ENCODE results near the gene NRBF2. TPM values are rescaled to one million over a fixed set of nuclear protein-coding genes. Genes with fewer than 3 reads are reported as not detected.
"Not testable (repeated sequence)": the region's sequence is repeated elsewhere in the genome, so short reads cannot be mapped to it uniquely, and the experiment has no call there.

NRBF2 gene
- total and polyA plus RNA-seq, 12 donors = 5.4 to 23.1 (median 13.9) TPM

- WGBS, 4 donors = 67 to 73% (median 70%) methylated on average over 5 of the region's 5 CpGs
- no peak overlapping the region for H3K4me3 ChIP-seq
- DNase-seq = no peak
- H3K36me3 ChIP-seq (replicated peaks in 1 of 2) = no peaks in the 10 kb centered on the region
- H3K4me1 ChIP-seq (replicated peaks in 1 of 2) = peaks cover 0 to 20% of the 10 kb centered on the region in 2 donors
- no peak for TF ChIP-seq CTCF (IDR thresholded peaks at IDR 0.05)
- no peak for TF ChIP-seq POLR2A (IDR thresholded peaks at IDR 0.05)
- no peaks in the 10 kb centered on the region for H3K27me3 ChIP-seq
- intact Hi-C loops (cut with DNase I) = no loop called here
- no peaks in the 10 kb centered on the region for H3K9me3 ChIP-seq (replicated peaks in 1 of 3)
- H3K27ac ChIP-seq = no peak overlapping the region
Measured at GRCh38 chr10:63143987-63144386, 10.9 kb downstream of the NRBF2 start.

GRCh38 chr10:63145782-63146181 lies 12.7 kb downstream of the NRBF2 start:
- H3K4me1 ChIP-seq (replicated peaks in 1 of 2) = peaks cover 0 to 20% of the 10 kb centered on the region in 2 donors
- DNase-seq = no peak
- peaks cover 0 to 6% of the 10 kb centered on the region in 2 donors for H3K36me3 ChIP-seq (replicated peaks in 1 of 2)
- H3K27me3 ChIP-seq = no peaks in the 10 kb centered on the region
- H3K9me3 ChIP-seq (replicated peaks in 1 of 3) = no peaks in the 10 kb centered on the region
- peak overlapping the region in 2 of 5 donors; percentile 11 to 22 for H3K27ac ChIP-seq
- no peak for TF ChIP-seq CTCF (IDR thresholded peaks at IDR 0.05)
- TF ChIP-seq POLR2A (IDR thresholded peaks at IDR 0.05) = no peak
- intact Hi-C loops (cut with DNase I) = no loop called here
- H3K4me3 ChIP-seq = no peak overlapping the region

- no peak for TF ChIP-seq CTCF (IDR thresholded peaks at IDR 0.05)
- TF ChIP-seq POLR2A (IDR thresholded peaks at IDR 0.05) = no peak
- H3K9me3 ChIP-seq (replicated peaks in 1 of 3) = no peaks in the 10 kb centered on the region
- intact Hi-C loops (cut with DNase I) = no loop called here
- H3K27ac ChIP-seq = peak overlapping the region in 3 of 5 donors; percentile 1 to 22 (median 11)
- H3K36me3 ChIP-seq (replicated peaks in 1 of 2) = peaks cover 0 to 6% of the 10 kb centered on the region in 2 donors
- no peak for DNase-seq
- no peaks in the 10 kb centered on the region for H3K27me3 ChIP-seq
- no peak overlapping the region for H3K4me3 ChIP-seq
- peaks cover 0 to 20% of the 10 kb centered on the region in 2 donors for H3K4me1 ChIP-seq (replicated peaks in 1 of 2)
Measured at GRCh38 chr10:63146503-63146902, 13.4 kb downstream of the NRBF2 start.

- H3K4me3 ChIP-seq = no peak overlapping the region
- no peaks in the 10 kb centered on the region for H3K27me3 ChIP-seq
- H3K9me3 ChIP-seq (replicated peaks in 1 of 3) = no peaks in the 10 kb centered on the region
- H3K27ac ChIP-seq = no peak overlapping the region
- WGBS, 4 donors = 95 to 98% (median 96%) methylated on average over 4 of the region's 4 CpGs
- TF ChIP-seq CTCF (IDR thresholded peaks at IDR 0.05) = no peak
- no peak for TF ChIP-seq POLR2A (IDR thresholded peaks at IDR 0.05)
- intact Hi-C loops (cut with DNase I) = no loop called here
- peaks cover 0 to 20% of the 10 kb centered on the region in 2 donors for H3K36me3 ChIP-seq (replicated peaks in 1 of 2)
- H3K4me1 ChIP-seq (replicated peaks in 1 of 2) = peaks cover 2 to 12% of the 10 kb centered on the region in 2 donors
- DNase-seq = no peak
Measured at GRCh38 chr10:63150745-63151144, 17.6 kb downstream of the NRBF2 start.

GRCh38 chr10:63153868-63154545 lies 20.9 kb downstream of the NRBF2 start:
- DNase-seq; H3K4me3 ChIP-seq; H3K9me3 ChIP-seq (replicated peaks in 1 of 3); intact Hi-C loops (cut with DNase I); H3K4me1 ChIP-seq (replicated peaks in 1 of 2); H3K27me3 ChIP-seq; H3K27ac ChIP-seq: not testable (repeated sequence)
- 86 to 90% (median 90%) methylated on average over 9 of the region's 9 CpGs for WGBS, 4 donors
- peaks cover 0 to 20% of the 10 kb centered on the region in 2 donors for H3K36me3 ChIP-seq (replicated peaks in 1 of 2)
